ENCODE results near the gene CCDC88B. TPM values are rescaled to one million over a fixed set of nuclear protein-coding genes. Genes with fewer than 3 reads are reported as not detected.
A peak's percentile ranks its signal among the peaks of the same experiment; 100 is the strongest.

The CCDC88B gene, protein sequence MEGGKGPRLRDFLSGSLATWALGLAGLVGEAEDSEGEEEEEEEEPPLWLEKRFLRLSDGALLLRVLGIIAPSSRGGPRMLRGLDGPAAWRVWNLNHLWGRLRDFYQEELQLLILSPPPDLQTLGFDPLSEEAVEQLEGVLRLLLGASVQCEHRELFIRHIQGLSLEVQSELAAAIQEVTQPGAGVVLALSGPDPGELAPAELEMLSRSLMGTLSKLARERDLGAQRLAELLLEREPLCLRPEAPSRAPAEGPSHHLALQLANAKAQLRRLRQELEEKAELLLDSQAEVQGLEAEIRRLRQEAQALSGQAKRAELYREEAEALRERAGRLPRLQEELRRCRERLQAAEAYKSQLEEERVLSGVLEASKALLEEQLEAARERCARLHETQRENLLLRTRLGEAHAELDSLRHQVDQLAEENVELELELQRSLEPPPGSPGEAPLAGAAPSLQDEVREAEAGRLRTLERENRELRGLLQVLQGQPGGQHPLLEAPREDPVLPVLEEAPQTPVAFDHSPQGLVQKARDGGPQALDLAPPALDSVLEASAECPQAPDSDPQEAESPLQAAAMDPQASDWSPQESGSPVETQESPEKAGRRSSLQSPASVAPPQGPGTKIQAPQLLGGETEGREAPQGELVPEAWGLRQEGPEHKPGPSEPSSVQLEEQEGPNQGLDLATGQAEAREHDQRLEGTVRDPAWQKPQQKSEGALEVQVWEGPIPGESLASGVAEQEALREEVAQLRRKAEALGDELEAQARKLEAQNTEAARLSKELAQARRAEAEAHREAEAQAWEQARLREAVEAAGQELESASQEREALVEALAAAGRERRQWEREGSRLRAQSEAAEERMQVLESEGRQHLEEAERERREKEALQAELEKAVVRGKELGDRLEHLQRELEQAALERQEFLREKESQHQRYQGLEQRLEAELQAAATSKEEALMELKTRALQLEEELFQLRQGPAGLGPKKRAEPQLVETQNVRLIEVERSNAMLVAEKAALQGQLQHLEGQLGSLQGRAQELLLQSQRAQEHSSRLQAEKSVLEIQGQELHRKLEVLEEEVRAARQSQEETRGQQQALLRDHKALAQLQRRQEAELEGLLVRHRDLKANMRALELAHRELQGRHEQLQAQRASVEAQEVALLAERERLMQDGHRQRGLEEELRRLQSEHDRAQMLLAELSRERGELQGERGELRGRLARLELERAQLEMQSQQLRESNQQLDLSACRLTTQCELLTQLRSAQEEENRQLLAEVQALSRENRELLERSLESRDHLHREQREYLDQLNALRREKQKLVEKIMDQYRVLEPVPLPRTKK (N-terminal part only)
- 10 to 100 TPM in 1 of 2 donors, 1 to 10 TPM in 1; 8.8 to 16.2 TPM for total RNA-seq

DNA sequence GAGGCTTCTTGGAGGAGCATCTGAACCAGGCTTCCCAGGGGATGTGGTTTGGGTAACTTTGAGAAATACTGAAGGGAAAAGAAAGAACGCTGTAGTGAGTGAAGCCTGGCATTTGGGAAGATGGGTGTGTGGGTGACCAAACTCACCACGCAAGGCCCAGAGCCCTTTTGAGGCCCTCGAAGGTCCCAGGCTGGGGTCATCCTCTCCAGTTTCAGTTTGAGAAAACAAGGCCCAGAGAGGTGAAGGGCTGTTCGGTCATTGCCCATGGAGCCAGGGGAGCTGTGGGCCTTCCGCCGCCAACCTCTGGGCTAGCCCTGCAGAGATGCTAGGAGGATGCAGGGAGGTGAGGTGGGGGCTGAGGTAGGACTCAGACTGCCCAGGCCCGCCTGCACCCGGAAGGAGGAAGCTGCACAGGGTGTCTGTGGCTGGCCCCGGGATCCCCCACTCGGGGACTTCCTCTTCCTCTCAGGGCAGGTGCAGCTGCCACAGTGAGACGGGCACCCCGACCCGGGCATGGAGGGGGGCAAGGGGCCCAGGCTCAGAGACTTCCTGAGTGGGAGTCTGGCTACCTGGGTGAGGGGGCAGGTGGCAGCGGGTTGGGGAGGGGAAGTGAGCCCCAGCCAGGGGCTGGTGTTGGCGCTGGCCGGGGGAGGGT, at the start of gene CCDC88B:
CCDC88B (plus strand) TSS at position 451 of the 655 bp plus-strand sequence; CDS start at position 514, 63 bp downstream.
- Histone ChIP-seq H3K27me3 (no peaks in the 10 kb centered on the region), H3K27ac (no peak within 1 kb of the TSS), H3K9me3 (no peaks in the 10 kb centered on the region), H3K36me3 (replicated peaks in 1 of 2; ENCODE audit: insufficient read depth in 1 of 2, low read depth in 2 of 2) (no peaks in the 10 kb centered on the region), H3K4me3 (no peak within 1 kb of the TSS), H3K4me1 (peaks cover 11% of the 10 kb centered on the region)
- DNase-seq (peak in 3 of 4 donors; percentile 16 to 61 (median 31)), ATAC-seq (no peak)
- no peak for TF ChIP-seq CTCF (IDR thresholded peaks at IDR 0.05)
- intact Hi-C loops (cut with DNase I): no loop called here
- WGBS, 2 donors: 57 to 90% methylated on average over 9 to 16 of the region's 16 CpGs

GRCh38 chr11:64290352-64291261, 49.4 kb upstream of the CCDC88B start:
- H3K4me3 ChIP-seq: no peak overlapping the region
- intact Hi-C loops (cut with DNase I): no loop called here
- TF ChIP-seq CTCF (IDR thresholded peaks at IDR 0.05) (no peak), POLR2A (IDR thresholded peaks at IDR 0.05) (no peak)
- no peak for ATAC-seq
- no peaks in the 10 kb centered on the region for H3K9me3 ChIP-seq
- H3K36me3 ChIP-seq (replicated peaks in 1 of 2; ENCODE audit: insufficient read depth in 1 of 2, low read depth in 2 of 2): no peaks in the 10 kb centered on the region
- no peak overlapping the region for H3K27ac ChIP-seq
- peaks cover 0 to 21% of the 10 kb centered on the region in 2 donors for H3K27me3 ChIP-seq
- H3K4me1 ChIP-seq: peaks cover 27% of the 10 kb centered on the region
- 54 to 59% methylated on average over 4 to 10 of the region's 10 CpGs for WGBS, 2 donors
- DNase-seq: no peak

- DNase-seq: no peak
- peaks cover 0 to 21% of the 10 kb centered on the region in 2 donors for H3K27me3 ChIP-seq
- intact Hi-C loops (cut with DNase I): no loop called here
- no peak for TF ChIP-seq POLR2A (IDR thresholded peaks at IDR 0.05)
- no peak for TF ChIP-seq CTCF (IDR thresholded peaks at IDR 0.05)
- no peak within 1 kb of the TSS for H3K27ac ChIP-seq
- H3K36me3 ChIP-seq (replicated peaks in 1 of 2; ENCODE audit: insufficient read depth in 1 of 2, low read depth in 2 of 2): no peaks in the 10 kb centered on the region
- H3K4me3 ChIP-seq: no peak within 1 kb of the TSS
- no peaks in the 10 kb centered on the region for H3K9me3 ChIP-seq
- 10% methylated on average over 27 of the region's 45 CpGs; no CpG with 5 or more reads in 1 of the 2 donors for WGBS, 2 donors
- H3K4me1 ChIP-seq: peaks cover 22% of the 10 kb centered on the region
- ATAC-seq: no peak
Observed at GRCh38 chr11:64291262-64291751, 48.7 kb upstream of the CCDC88B start, which contains the start of gene KCNK4. KCNK4 (plus strand) TSS chr11:64291302; CDS start chr11:64293019, 1,717 bp downstream.

Measured in body of pancreas (tissue), 4 donors.